Measurements from ENCODE around the gene VPS18. TPM values are rescaled to one million over a fixed set of nuclear protein-coding genes. Genes with fewer than 3 reads are reported as not detected.

Gene VPS18
- total RNA-seq, 1 experiment from 2014 or later, result 9.6 TPM

DNA sequence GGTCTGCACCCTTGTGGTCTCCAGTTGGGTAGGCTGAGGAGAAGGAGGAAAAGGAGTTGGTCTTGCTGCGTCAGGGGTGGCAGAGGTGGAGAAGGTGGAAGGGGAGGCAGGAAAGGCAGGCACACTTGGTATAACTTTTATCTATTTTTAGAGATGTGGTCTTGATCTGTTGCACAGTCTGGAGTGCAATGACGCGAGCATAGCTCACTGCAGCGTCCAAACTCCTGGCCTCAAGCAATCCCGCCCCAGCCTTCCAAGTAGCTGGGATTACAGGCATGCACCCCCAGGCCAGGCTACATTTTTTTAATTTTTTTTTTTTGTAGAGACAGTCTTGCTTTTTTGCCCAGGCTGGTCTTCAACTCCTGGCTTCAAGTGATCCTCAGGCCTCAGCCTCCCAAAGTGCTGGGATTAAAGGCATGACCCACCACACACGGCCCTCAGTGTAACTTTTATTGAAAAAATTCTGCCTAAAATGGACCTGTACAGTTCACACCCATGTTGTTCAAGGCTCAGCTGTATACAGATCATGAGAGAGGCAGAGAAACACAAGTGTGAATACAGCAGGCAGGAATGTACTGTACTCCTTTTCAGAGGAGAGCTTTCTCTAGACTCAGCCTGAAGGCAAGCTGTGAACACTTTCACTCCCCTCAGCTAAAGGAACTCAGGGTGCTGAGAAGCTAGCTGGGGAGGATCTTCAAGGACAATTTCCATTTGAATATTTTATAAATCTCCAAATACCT, 18.1 kb upstream of the VPS18 start:
- Histone ChIP-seq H3K27me3 (ENCODE audit: insufficient read depth, low read depth) (no peaks in the 10 kb centered on the region), H3K27ac (peak overlapping the region; percentile 34; the same call in 1 of the 2 replicates), H3K4me2 (no peak overlapping the region), H3K9me2 (ENCODE audit: insufficient read depth) (no peaks in the 10 kb centered on the region), H4K20me1 (ENCODE audit: insufficient read depth) (no peaks in the 10 kb centered on the region), H3K9me3 (ENCODE audit: insufficient read depth, low read depth) (no peaks in the 10 kb centered on the region), H3K4me3 (no peak overlapping the region), H3K4me1 (replicated peaks; ENCODE audit: insufficient read depth) (peaks cover 58% of the 10 kb centered on the region), H2AFZ (no peak overlapping the region), H3K79me2 (ENCODE audit: low read depth) (peaks cover 16% of the 10 kb centered on the region), H3F3A (ENCODE audit: insufficient read depth, low read depth) (peaks cover 48% of the 10 kb centered on the region), H3K36me3 (ENCODE audit: low read depth) (peaks cover 3% of the 10 kb centered on the region; the same call in 1 of the 2 replicates)
- no TSS peak for BruUV-seq (replicated peaks)
- intact Hi-C loops (cut with micrococcal nuclease; ENCODE audit: unreplicated experiment), result loop anchor here (10.0 kb wide), 1 partner anchor 771 kb away; the partner anchor contains the start of gene BMF
- peak in 1 of 2 experiments; percentile 34 for DNase-seq
- POLR2A ChIA-PET (ENCODE audit: unreplicated experiment), result interaction anchor here (0.6 to 0.7 kb wide), 2 partner anchors 16 to 18 kb away, joined by 3 to 6 read pairs; no protein-coding TSS in a partner anchor
- CTCF ChIA-PET, result interaction anchor here (0.6 to 1.3 kb wide), 5 partner anchors 16 to 175 kb away, joined by 3 to 7 read pairs (median 4); no protein-coding TSS in a partner anchor
- TF ChIP-seq EZH2 (IDR thresholded peaks at IDR 0.05; ENCODE audit: low read depth), result no peak
- no peak for TF ChIP-seq CTCF (conservative IDR thresholded peaks at IDR 0.05)

GRCh38 chr15:40877694-40878093, 16.6 kb upstream of the VPS18 start:
- intact Hi-C loops (cut with micrococcal nuclease; ENCODE audit: unreplicated experiment), result loop anchor here (10.0 kb wide), 1 partner anchor 773 kb away; the partner anchor contains the start of gene BMF
- H3K4me3 ChIP-seq, result no peak overlapping the region
- H4K20me1 ChIP-seq (ENCODE audit: insufficient read depth), result no peaks in the 10 kb centered on the region
- H3K27me3 ChIP-seq (ENCODE audit: insufficient read depth, low read depth), result no peaks in the 10 kb centered on the region
- POLR2A ChIA-PET (ENCODE audit: unreplicated experiment), result no interaction called here
- CTCF ChIA-PET, result interaction anchor here (0.6 to 2.1 kb wide), 5 partner anchors 8 to 407 kb away, joined by 3 to 10 read pairs (median 6); no protein-coding TSS in a partner anchor
- no peaks in the 10 kb centered on the region for H3K9me3 ChIP-seq (ENCODE audit: insufficient read depth, low read depth)
- H3K4me1 ChIP-seq (replicated peaks; ENCODE audit: insufficient read depth), result peaks cover 44% of the 10 kb centered on the region
- BruUV-seq (replicated peaks), result no TSS peak
- H3K27ac ChIP-seq, result peak overlapping the region; percentile 50
- DNase-seq, result peak in 1 of 2 experiments; percentile 61
- H3K36me3 ChIP-seq (ENCODE audit: low read depth), result peaks cover 3% of the 10 kb centered on the region; the same call in 1 of the 2 replicates
- peaks cover 8% of the 10 kb centered on the region for H3K79me2 ChIP-seq (ENCODE audit: low read depth)
- no peak overlapping the region for H2AFZ ChIP-seq
- no peak overlapping the region for H3K4me2 ChIP-seq
- TF ChIP-seq EZH2 (IDR thresholded peaks at IDR 0.05; ENCODE audit: low read depth) (no peak), CTCF (conservative IDR thresholded peaks at IDR 0.05) (no peak)
- no peaks in the 10 kb centered on the region for H3K9me2 ChIP-seq (ENCODE audit: insufficient read depth)
- H3F3A ChIP-seq (ENCODE audit: insufficient read depth, low read depth), result peaks cover 42% of the 10 kb centered on the region

GRCh38 chr15:40878785-40879184, 15.5 kb upstream of the VPS18 start:
- TF ChIP-seq EZH2 (IDR thresholded peaks at IDR 0.05; ENCODE audit: low read depth), result no peak
- no peak for TF ChIP-seq CTCF (conservative IDR thresholded peaks at IDR 0.05)
- Histone ChIP-seq H3F3A (ENCODE audit: insufficient read depth, low read depth) (peaks cover 36% of the 10 kb centered on the region), H3K36me3 (ENCODE audit: low read depth) (no peaks in the 10 kb centered on the region), H3K4me2 (peak overlapping the region; percentile 69), H3K9me2 (ENCODE audit: insufficient read depth) (no peaks in the 10 kb centered on the region), H3K9me3 (ENCODE audit: insufficient read depth, low read depth) (no peaks in the 10 kb centered on the region), H3K27me3 (ENCODE audit: insufficient read depth, low read depth) (no peaks in the 10 kb centered on the region), H3K79me2 (ENCODE audit: low read depth) (no peaks in the 10 kb centered on the region), H3K27ac (peak overlapping the region; percentile 82), H4K20me1 (ENCODE audit: insufficient read depth) (no peaks in the 10 kb centered on the region), H3K4me1 (replicated peaks; ENCODE audit: insufficient read depth) (peaks cover 37% of the 10 kb centered on the region), H2AFZ (no peak overlapping the region), H3K4me3 (no peak overlapping the region; the same call in 1 of the 2 replicates)
- no TSS peak for BruUV-seq (replicated peaks)
- ChIA-PET CTCF (interaction anchor here (0.6 to 2.1 kb wide), 7 partner anchors 12 to 27 kb away, joined by 3 to 13 read pairs (median 6); partner anchors contain the start of gene VPS18), POLR2A (ENCODE audit: unreplicated experiment) (interaction anchor here (0.6 kb wide), 1 partner anchor 439 kb away, joined by 4 read pairs; no protein-coding TSS in a partner anchor)
- intact Hi-C loops (cut with micrococcal nuclease; ENCODE audit: unreplicated experiment), result loop anchor here (10.0 kb wide), 1 partner anchor 774 kb away; the partner anchor contains the start of gene BMF
- peak; percentile 65 to 85 for DNase-seq

Measured in PC-9 (cell line).